Stromal cell of bone marrow (primary cell): ENCODE results near the gene HDAC4.

Source experiments
- DNase-seq: peaks from one replicate; pipeline ENCODE4 v3.0.0-alpha.2; 2012; ENCODE audit warnings: low read depth

Gene HDAC4

GRCh38 chr2:239200646-239201530, 199.9 kb downstream of the HDAC4 start:
- no peak for DNase-seq

- peak; percentile 30 for DNase-seq
These were observed 201.6 kb downstream of the HDAC4 start for GRCh38 chr2:239199041-239199768.

GRCh38 chr2:239198221-239198620, 202.6 kb downstream of the HDAC4 start:
- no peak for DNase-seq

- no peak for DNase-seq
These were observed 203.7 kb downstream of the HDAC4 start for GRCh38 chr2:239197146-239197545.

DNA sequence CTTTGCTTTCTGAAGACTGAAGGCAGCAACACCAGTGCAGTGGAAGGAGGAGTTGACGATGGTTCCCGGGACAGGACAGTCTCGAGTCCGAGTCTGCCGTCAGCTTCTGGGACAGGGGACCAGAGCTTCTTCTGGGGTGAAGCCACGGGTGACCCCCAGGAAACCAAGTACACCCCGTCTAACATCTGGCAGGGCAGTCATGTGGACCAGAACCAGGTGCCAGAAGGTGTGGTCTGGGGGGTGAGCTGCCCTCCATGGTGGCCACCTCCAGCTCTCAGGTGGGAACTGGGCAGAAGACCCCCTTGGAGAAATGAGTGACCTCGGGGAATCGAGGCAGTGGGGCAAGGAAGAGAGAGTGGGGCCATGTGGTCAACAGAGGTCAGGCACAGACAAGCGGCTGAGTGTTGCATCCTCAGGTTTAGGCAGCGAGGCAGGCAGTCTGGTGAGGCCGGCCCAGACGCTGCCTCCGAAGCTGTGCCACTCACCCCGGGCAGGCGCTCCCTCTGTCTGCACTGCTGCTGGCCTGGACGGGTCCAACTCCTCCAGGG, 204.3 kb downstream of the HDAC4 start:
- no peak for DNase-seq

GRCh38 chr2:239195992-239196391, 204.8 kb downstream of the HDAC4 start:
- no peak for DNase-seq

DNA sequence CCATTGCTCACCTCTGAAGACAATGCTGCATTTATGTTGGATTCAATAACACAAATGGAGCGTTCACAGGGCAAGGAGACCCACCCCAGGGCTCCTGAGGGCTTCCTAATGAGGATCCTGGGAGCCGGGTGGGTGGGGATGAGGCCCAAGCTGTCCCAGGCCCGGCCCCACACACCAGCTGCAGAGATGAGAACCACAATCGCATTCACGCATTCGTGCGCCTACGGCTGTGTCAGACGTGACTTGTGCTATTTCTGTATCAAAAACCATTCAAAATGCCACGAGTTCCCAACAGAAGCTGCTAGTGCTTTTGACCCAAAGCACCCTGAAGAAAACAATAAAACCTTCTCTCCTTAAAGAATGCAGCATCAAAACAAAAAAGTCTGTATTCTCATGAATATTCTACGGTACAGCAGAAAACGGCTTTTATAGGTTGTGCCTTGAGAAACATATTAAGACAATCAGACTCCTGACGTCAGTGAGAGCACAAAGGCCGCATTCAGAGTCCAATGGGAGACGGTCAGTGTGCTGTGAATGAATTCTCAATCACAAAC, 205.4 kb downstream of the HDAC4 start:
- no peak for DNase-seq

DNA sequence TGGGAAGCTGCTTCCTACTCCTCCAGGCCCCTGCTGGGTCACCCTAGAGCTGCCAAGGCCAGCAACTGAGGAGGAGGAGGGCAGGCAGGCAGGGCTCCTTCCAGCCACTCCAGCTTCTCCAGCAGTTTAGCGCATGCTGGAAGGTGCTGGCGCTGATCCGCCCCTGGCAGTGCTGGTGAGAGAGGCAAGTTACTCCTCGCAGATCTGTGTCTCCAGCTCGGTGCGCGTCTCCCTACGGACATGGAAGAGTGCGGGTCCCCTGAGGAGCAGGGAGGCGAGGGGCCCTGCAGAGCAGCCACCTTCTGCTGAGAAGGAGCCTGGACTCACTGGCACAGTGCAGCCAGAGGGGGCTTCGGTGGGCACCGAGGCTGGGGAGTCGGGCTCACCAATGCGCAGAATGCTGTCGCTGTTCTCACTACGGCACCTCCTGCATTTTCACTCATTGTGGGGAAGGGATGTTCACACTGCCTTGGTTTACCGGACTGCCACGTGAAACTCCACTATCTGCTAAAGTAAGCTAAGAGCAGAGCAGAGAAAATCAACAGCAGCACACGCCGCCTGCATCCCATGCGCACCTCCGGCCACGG, 206.0 kb downstream of the HDAC4 start:
- no peak for DNase-seq

DNA sequence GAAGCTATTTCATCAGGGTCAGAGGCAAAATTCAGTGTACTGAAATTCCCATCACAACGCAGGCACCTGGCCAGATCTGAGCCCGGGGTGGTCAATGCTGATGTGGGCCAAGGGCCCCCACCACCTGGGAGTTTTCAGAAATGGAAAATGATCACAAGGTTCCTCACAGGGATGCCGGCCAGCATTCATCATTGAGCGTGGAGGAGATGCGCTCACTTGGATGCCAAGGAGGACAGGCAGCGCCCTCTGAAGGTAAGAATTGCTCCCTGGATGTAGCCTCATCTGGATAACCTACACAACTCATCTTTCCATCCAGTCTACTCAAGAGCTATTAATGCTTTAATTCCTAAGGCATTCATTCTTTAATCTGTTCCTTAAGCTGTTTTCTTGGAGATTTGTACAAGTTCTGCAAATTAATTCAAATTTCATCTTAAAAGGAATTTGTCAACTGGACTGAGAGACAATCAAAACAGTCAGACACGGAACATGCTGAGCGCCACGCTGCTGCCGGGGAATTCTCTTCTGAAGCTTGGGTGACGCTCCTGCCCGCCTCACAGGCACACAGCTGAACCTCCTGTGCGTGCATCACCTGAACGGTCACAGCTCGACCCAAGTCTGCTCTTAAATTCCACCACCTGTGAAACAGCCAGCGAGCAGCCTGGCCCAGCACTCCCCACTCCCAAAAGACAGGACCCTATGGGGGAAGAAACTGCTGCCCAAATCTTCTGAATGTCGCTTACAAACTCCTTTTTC, 206.7 kb downstream of the HDAC4 start:
- DNase-seq, result no peak

DNA sequence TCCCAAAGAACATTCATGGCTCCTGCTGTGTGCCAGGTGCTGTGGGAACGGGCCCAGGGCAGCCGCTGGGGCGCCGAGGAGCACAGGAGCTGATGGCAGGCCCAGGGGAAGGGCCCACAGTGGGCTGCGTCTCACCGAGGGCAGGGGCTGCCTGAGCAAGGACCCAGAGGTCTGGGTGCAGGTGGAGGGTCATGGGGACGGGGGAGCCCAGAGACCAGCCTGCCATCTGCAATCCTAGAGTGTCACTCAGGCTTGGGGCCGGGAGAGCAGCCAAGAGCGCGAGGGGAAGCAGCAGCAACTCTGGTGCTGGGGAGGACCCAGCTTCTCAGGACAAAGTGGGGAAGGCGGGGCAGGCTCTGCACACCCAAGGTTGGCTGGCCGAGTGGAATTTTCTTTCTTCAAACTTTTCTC, 207.4 kb downstream of the HDAC4 start:
- DNase-seq, result no peak

GRCh38 chr2:239192975-239193374, 207.8 kb downstream of the HDAC4 start:
- DNase-seq, result no peak

GRCh38 chr2:239192456-239192855, 208.4 kb downstream of the HDAC4 start:
- DNase-seq, result no peak

- DNase-seq, result no peak
These were observed 209.6 kb downstream of the HDAC4 start for GRCh38 chr2:239190921-239191885.

DNA sequence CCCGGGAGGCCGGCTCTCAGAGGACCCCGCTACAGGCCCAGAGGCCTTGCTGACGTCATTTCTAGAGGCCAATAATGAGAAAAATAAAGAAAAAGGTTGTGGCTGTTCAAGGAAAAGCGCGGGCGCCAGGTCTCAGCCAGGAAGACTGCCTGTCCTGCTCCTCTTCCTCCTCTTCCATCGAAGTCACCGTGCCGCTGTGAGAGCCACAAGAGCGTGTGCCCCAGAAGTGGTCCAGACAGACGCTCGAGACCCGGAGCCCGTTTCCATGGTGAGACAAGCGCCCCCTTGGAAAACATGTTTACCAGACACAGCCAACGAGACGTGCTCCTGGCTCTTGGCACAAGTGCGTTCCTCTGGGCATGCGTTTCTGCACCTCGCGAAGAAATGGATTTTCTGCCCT, 210.5 kb downstream of the HDAC4 start:
- no peak for DNase-seq

GRCh38 chr2:239189711-239190131, 211.1 kb downstream of the HDAC4 start:
- DNase-seq, result no peak

GRCh38 chr2:239188536-239188935, 212.3 kb downstream of the HDAC4 start:
- DNase-seq, result no peak

- no peak for DNase-seq
These were observed 213.2 kb downstream of the HDAC4 start for GRCh38 chr2:239187464-239188253.

- DNase-seq, result no peak
These were observed 214.1 kb downstream of the HDAC4 start for GRCh38 chr2:239186516-239187357.
